ENCODE results near the gene TTC6.

Gene TTC6

DNA sequence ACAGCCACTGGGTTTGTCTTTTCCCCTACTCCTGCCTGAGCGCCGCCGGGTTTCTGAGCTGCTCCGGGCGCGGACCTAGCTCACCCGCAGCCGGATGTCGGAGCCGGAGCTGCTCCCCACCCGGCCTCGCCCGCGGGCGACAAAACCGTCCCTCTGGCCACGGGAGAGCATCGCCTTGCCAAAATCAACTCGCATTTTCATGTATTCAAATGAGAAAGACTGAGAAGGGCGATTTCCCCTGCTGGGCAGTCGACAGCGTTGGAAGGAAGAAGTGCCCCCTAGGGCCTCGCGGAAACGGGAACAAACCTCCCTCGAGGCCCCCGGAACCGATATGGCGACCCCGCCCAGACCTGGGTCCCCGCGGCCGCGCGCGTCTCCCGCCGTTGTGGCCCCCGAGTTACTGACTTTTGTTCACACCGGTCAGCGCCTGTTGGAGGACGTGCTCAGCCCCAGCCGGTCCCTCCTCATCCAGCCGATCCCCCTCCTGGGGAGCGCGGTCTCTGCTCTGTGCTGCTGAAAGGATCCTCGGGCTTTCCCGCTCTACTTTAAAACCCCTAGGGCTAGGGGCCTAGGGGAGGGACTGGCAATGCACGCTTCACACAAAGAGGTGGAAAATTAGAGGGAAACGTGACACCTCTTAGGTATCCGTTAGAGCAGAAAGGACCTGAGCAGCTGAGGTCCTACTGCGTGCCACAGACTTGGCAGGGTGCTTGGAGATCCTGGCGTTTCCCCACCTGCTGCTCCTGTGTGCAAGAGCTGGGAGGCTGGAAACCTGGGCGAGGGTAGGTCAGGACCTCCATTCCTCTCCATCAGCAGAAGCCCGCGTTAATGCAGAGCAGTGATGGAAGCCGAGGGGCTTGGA, 4.3 kb downstream of the TTC6 start (continued):
- TF ChIP-seq SNAI2 (CRISPR knock-in tag; IDR thresholded peaks at IDR 0.05): no peak

DNA sequence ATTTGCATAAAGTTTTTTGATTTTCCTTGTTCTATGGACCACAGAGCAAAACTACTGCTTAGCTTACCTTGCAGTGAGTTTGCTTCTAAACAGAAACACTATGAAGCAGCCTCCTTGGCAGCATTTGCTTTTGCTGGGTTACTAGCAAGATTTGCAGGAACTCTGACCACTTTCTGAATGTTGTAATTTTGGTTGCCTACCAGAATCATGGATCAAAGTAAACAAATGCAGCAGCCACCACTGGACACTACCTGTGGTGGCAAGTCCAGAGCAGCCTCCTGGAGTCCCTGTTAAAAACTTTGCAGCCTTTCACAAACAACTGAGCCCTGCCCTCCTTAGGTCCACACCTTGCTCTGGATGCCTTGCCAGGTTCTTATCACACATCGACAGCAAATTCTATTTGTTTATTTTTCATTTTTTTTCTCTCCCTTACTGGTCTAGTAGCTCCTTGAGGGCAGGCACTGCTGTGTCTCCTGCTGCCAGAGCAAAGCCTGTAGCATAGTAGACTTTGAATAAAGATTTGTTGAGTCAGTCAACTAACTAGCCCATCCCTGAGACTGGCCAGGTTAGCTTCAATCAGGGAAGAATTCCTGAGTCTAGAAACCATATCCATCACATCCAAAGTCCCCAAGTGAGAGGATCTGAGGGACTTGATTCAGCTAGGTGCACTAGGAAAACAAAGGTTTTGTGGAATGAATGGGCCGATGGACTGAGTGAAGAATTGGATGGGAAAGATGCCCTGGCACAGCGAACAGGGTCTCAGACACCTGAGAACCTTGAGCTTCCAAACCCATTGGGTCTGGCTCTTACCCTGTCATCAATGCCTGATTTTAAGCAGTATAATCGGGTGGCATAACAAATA, 5.7 kb downstream of the TTC6 start:
- ATAC-seq: no peak
- no peak for TF ChIP-seq SNAI2 (CRISPR knock-in tag; IDR thresholded peaks at IDR 0.05)
- no peak for TF ChIP-seq ZFP30 (CRISPR knock-in tag; IDR thresholded peaks at IDR 0.05)
- TF ChIP-seq, protein P1, sequence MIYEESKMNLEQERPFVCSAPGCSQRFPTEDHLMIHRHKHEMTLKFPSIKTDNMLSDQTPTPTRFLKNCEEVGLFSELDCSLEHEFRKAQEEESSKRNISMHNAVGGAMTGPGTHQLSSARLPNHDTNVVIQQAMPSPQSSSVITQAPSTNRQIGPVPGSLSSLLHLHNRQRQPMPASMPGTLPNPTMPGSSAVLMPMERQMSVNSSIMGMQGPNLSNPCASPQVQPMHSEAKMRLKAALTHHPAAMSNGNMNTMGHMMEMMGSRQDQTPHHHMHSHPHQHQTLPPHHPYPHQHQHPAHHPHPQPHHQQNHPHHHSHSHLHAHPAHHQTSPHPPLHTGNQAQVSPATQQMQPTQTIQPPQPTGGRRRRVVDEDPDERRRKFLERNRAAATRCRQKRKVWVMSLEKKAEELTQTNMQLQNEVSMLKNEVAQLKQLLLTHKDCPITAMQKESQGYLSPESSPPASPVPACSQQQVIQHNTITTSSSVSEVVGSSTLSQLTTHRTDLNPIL (CRISPR knock-in tag; IDR thresholded peaks at IDR 0.05; ENCODE audit: low read depth): no peak
- no peak for TF ChIP-seq PPARA (CRISPR knock-in tag; IDR thresholded peaks at IDR 0.05; ENCODE audit: borderline replicate concordance)
- no peak for TF ChIP-seq RARB (CRISPR knock-in tag; IDR thresholded peaks at IDR 0.05)
- no peak for TF ChIP-seq TOX (CRISPR knock-in tag; IDR thresholded peaks at IDR 0.05; ENCODE audit: borderline replicate concordance)
- TF ChIP-seq, protein P2, sequence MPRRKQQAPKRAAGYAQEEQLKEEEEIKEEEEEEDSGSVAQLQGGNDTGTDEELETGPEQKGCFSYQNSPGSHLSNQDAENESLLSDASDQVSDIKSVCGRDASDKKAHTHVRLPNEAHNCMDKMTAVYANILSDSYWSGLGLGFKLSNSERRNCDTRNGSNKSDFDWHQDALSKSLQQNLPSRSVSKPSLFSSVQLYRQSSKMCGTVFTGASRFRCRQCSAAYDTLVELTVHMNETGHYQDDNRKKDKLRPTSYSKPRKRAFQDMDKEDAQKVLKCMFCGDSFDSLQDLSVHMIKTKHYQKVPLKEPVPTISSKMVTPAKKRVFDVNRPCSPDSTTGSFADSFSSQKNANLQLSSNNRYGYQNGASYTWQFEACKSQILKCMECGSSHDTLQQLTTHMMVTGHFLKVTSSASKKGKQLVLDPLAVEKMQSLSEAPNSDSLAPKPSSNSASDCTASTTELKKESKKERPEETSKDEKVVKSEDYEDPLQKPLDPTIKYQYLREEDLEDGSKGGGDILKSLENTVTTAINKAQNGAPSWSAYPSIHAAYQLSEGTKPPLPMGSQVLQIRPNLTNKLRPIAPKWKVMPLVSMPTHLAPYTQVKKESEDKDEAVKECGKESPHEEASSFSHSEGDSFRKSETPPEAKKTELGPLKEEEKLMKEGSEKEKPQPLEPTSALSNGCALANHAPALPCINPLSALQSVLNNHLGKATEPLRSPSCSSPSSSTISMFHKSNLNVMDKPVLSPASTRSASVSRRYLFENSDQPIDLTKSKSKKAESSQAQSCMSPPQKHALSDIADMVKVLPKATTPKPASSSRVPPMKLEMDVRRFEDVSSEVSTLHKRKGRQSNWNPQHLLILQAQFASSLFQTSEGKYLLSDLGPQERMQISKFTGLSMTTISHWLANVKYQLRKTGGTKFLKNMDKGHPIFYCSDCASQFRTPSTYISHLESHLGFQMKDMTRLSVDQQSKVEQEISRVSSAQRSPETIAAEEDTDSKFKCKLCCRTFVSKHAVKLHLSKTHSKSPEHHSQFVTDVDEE (CRISPR knock-in tag; IDR thresholded peaks at IDR 0.05): no peak
- no peak for TF ChIP-seq GLIS3 (CRISPR knock-in tag; IDR thresholded peaks at IDR 0.05)
- no peak for TF ChIP-seq BACH2 (CRISPR knock-in tag; IDR thresholded peaks at IDR 0.05; ENCODE audit: borderline replicate concordance)
- TF ChIP-seq, protein P3, sequence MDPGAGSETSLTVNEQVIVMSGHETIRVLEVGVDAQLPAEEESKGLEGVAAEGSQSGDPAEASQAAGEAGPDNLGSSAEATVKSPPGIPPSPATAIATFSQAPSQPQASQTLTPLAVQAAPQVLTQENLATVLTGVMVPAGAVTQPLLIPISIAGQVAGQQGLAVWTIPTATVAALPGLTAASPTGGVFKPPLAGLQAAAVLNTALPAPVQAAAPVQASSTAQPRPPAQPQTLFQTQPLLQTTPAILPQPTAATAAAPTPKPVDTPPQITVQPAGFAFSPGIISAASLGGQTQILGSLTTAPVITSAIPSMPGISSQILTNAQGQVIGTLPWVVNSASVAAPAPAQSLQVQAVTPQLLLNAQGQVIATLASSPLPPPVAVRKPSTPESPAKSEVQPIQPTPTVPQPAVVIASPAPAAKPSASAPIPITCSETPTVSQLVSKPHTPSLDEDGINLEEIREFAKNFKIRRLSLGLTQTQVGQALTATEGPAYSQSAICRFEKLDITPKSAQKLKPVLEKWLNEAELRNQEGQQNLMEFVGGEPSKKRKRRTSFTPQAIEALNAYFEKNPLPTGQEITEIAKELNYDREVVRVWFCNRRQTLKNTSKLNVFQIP (CRISPR knock-in tag; IDR thresholded peaks at IDR 0.05; ENCODE audit: borderline replicate concordance, low read depth): no peak
- no peak for TF ChIP-seq ESRRG (CRISPR knock-in tag; IDR thresholded peaks at IDR 0.05)
- no peak for TF ChIP-seq TCF4 (CRISPR knock-in tag; IDR thresholded peaks at IDR 0.05; ENCODE audit: borderline replicate concordance)
- TF ChIP-seq, protein P4, sequence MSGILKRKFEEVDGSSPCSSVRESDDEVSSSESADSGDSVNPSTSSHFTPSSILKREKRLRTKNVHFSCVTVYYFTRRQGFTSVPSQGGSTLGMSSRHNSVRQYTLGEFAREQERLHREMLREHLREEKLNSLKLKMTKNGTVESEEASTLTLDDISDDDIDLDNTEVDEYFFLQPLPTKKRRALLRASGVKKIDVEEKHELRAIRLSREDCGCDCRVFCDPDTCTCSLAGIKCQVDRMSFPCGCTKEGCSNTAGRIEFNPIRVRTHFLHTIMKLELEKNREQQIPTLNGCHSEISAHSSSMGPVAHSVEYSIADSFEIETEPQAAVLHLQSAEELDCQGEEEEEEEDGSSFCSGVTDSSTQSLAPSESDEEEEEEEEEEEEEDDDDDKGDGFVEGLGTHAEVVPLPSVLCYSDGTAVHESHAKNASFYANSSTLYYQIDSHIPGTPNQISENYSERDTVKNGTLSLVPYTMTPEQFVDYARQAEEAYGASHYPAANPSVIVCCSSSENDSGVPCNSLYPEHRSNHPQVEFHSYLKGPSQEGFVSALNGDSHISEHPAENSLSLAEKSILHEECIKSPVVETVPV (CRISPR knock-in tag; IDR thresholded peaks at IDR 0.05): no peak

DNA sequence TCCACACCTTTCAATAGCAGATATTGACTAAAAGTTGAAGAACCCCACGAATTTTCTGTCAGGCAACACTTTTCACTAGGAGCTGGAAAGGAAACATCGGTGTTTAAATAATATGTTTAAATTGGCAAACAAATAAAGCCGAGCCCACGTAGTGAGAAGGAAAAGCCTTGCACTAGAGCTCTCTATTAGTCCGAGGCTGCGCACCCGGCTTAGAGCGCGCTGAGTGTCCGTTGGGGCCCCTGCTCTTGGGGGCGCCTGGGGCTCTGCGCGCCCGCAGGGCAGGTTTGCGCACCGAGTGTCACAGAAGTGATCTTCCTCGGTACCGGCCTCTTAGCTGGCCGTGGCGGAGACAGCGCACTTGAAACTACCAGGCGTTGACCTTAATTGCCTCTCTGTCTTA, 6.4 kb downstream of the TTC6 start:
- TF ChIP-seq, protein P3 (CRISPR knock-in tag; IDR thresholded peaks at IDR 0.05; ENCODE audit: borderline replicate concordance, low read depth): no peak
- no peak for TF ChIP-seq BACH2 (CRISPR knock-in tag; IDR thresholded peaks at IDR 0.05; ENCODE audit: borderline replicate concordance)
- TF ChIP-seq CSDC2 (CRISPR knock-in tag; IDR thresholded peaks at IDR 0.05): no peak
- TF ChIP-seq ZFP30 (CRISPR knock-in tag; IDR thresholded peaks at IDR 0.05): no peak
- TF ChIP-seq, protein P1 (CRISPR knock-in tag; IDR thresholded peaks at IDR 0.05; ENCODE audit: low read depth): no peak
- TF ChIP-seq ZNF8 (CRISPR knock-in tag; IDR thresholded peaks at IDR 0.05): no peak
- no peak for ATAC-seq

Measured in SK-N-SH treated with all-trans-retinoic acid at 6 μM for 48 hours (cell line).